Calu3 (cell line): ENCODE results near the gene FXN. TPM values are rescaled to one million over a fixed set of nuclear protein-coding genes. Genes with fewer than 3 reads are reported as not detected.
A peak's percentile ranks its signal among the peaks of the same experiment; 100 is the strongest.

Source experiments
- BruUV-seq: library from RNA; stranded (reverse); fragments of 400-500 nt; replicated peaks from 2 replicates; lab custom pipeline; 2021; lab: Mats Ljungman, UMichigan
- CTCF ChIA-PET: fragments of 300-600 bp; sonication (Branson Sonifier 250); formaldehyde crosslinking; loops from one replicate; lab custom pipeline; 2022; ENCODE audit warnings: antibody characterized with exemption; lab: Charles Lee
- DNase-seq: peaks from one replicate; pipeline ENCODE4 v3.0.0; 2022
- H3K27ac Mint-ChIP-seq: one replicate; pipeline ENCODE4 v1.8.0; 2022; ENCODE audit warnings: mixed read lengths; ENCODE audit not compliant: unreplicated experiment
- H3K27me3 Mint-ChIP-seq: one replicate; pipeline ENCODE4 v1.8.0; 2022; ENCODE audit warnings: mixed read lengths; ENCODE audit not compliant: unreplicated experiment
- H3K36me3 Mint-ChIP-seq: one replicate; pipeline ENCODE4 v1.8.0; 2022; ENCODE audit warnings: mild to moderate bottlenecking, moderate library complexity, mixed read lengths; ENCODE audit not compliant: insufficient read depth, unreplicated experiment
- H3K4me1 Mint-ChIP-seq: one replicate; pipeline ENCODE4 v1.8.0; 2022; ENCODE audit warnings: mild to moderate bottlenecking, low read depth, mixed read lengths; ENCODE audit not compliant: unreplicated experiment
- H3K4me3 Mint-ChIP-seq: one replicate; pipeline ENCODE4 v1.8.0; 2022; ENCODE audit warnings: mild to moderate bottlenecking, low read depth, moderate library complexity, mixed read lengths; ENCODE audit not compliant: unreplicated experiment
- H3K9me3 Mint-ChIP-seq: one replicate; pipeline ENCODE4 v1.8.0; 2022; ENCODE audit warnings: low read depth, mixed read lengths; ENCODE audit not compliant: unreplicated experiment
- CTCF ChIP-seq: fragments of 200-600 bp; IDR thresholded peaks from one replicate; pipeline ENCODE4 v1.8.0; 2022; ENCODE audit warnings: antibody characterized with exemption; ENCODE audit not compliant: unreplicated experiment
- intact Hi-C: fragments of 100-400 bp; cut with micrococcal nuclease; formaldehyde crosslinking; loops from one replicate; pipeline ENCODE4 v1.10.0; 2022; ENCODE audit not compliant: unreplicated experiment
- total RNA-seq: library from RNA; stranded (reverse); gene quantifications from 2 replicates; pipeline ENCODE4 v1.2.3, GENCODE V29; 2022

FXN gene
- total RNA-seq, 1 experiment from 2014 or later = 12.9 TPM

GRCh38 chr9:69040646-69041045 is 5.1 kb downstream of the FXN start:
- CTCF ChIA-PET = no interaction called here
- H3K27me3 Mint-ChIP-seq = no peaks in the 10 kb centered on the region

GRCh38 chr9:69044240-69045219 is 9.0 kb downstream of the FXN start:
- Mint-ChIP-seq H3K27me3 (no peaks in the 10 kb centered on the region), H3K27ac (peak overlapping the region; percentile 22), H3K9me3 (no peaks in the 10 kb centered on the region), H3K4me1 (peaks cover 9% of the 10 kb centered on the region), H3K4me3 (no peak overlapping the region), H3K36me3 (peaks cover 6% of the 10 kb centered on the region)
- no TSS peak for BruUV-seq
- TF ChIP-seq CTCF = no peak
- peak; percentile 15 for DNase-seq
- intact Hi-C loops = no loop called here
- CTCF ChIA-PET = no interaction called here

More at GRCh38 chr9:69040646-69041045, 5.1 kb downstream of the FXN start:
- Mint-ChIP-seq H3K9me3 (no peaks in the 10 kb centered on the region), H3K27ac (no peak overlapping the region), H3K36me3 (peaks cover 12% of the 10 kb centered on the region), H3K4me3 (no peak overlapping the region), H3K4me1 (peaks cover 9% of the 10 kb centered on the region)
- no peak for TF ChIP-seq CTCF
- DNase-seq = no peak
- BruUV-seq = no TSS peak
- intact Hi-C loops = no loop called here

DNA sequence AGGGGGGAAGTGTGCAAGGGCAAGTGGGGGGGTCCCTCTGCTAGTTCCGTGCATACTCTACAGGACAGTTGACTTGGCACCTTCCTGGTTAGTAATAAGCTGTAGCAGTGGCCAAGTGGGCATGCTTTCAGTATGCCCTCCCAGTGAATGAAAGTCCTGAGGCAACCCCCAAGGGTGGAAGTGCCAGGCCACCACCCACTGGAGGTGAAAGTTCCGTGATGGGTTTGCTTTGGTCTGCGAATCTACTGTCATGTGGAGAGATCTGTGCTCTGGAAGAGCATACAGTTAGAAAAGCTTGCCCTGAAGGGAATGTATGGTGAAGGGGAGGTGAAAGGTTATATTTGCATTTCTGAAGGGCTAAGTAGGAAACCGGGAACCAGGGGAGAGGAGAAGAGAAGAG is 10.3 kb downstream of the FXN start:
- no peak for TF ChIP-seq CTCF
- Mint-ChIP-seq H3K27me3 (no peaks in the 10 kb centered on the region), H3K9me3 (no peaks in the 10 kb centered on the region), H3K4me3 (no peak overlapping the region), H3K36me3 (peaks cover 6% of the 10 kb centered on the region), H3K4me1 (peaks cover 9% of the 10 kb centered on the region), H3K27ac (no peak overlapping the region)
- no TSS peak for BruUV-seq
- DNase-seq = no peak
- CTCF ChIA-PET = interaction anchor here (0.7 kb wide), 1 partner anchor 323 kb away, joined by 4 read pairs; no protein-coding TSS in a partner anchor
- intact Hi-C loops = no loop called here

GRCh38 chr9:69046723-69047122 is 11.2 kb downstream of the FXN start:
- CTCF ChIA-PET = no interaction called here
- TF ChIP-seq CTCF = no peak
- no peaks in the 10 kb centered on the region for H3K27me3 Mint-ChIP-seq
- peaks cover 6% of the 10 kb centered on the region for H3K36me3 Mint-ChIP-seq
- BruUV-seq = no TSS peak
- DNase-seq = no peak
- H3K27ac Mint-ChIP-seq = no peak overlapping the region
- H3K4me1 Mint-ChIP-seq = peaks cover 9% of the 10 kb centered on the region
- H3K4me3 Mint-ChIP-seq = no peak overlapping the region
- intact Hi-C loops = no loop called here
- H3K9me3 Mint-ChIP-seq = no peaks in the 10 kb centered on the region
